K562 (cell line): ENCODE data around the gene DSCAM.

Experiments
- ATF6 ChIP-seq: sonication (generic); formaldehyde crosslinking; IDR thresholded peaks from 2 replicates; pipeline ENCODE4 v1.4.0; 2020; ENCODE audit warnings: mild to moderate bottlenecking, missing genetic modification reagents
- CEBPB ChIP-seq: fragments of 450-650 bp; IDR thresholded peaks from 2 replicates; pipeline ENCODE4 v1.6.1; 2016; ENCODE audit warnings: missing genetic modification characterization, missing compliant biosample characterization
- E2F1 ChIP-seq: sonication (generic); formaldehyde crosslinking; IDR thresholded peaks from 2 replicates; pipeline ENCODE4 v1.8.1; 2023; ENCODE audit warnings: mild to moderate bottlenecking, missing genetic modification reagents, moderate library complexity
- ELF1 ChIP-seq: fragments of 200-800 bp; sonication (Bioruptor generic); IDR thresholded peaks from 2 replicates; pipeline ENCODE4 v1.6.1; 2016; ENCODE audit warnings: missing genetic modification characterization, missing compliant biosample characterization
- GTF2F1 ChIP-seq: IDR thresholded peaks from 2 replicates; pipeline ENCODE4 v1.6.1; 2011; ENCODE audit warnings: low read depth, low read length, improper control_type of control experiment
- PHTF2 ChIP-seq: fragments of 250-450 bp; sonication (Bioruptor Pico); IDR thresholded peaks from 2 replicates; pipeline ENCODE4 v1.5.0; 2021; ENCODE audit warnings: mild to moderate bottlenecking
- ZFP1 ChIP-seq: fragments of 450-650 bp; formaldehyde crosslinking; IDR thresholded peaks from 2 replicates; pipeline ENCODE4 v1.4.0; 2020; ENCODE audit warnings: mild to moderate bottlenecking, mixed read lengths

GRCh38 chr21:40021558-40022351 is 825.2 kb downstream of the DSCAM start:
- TF ChIP-seq GTF2F1 (no peak), ZFP1 (CRISPR knock-in tag) (no peak), ELF1 (tag) (no peak), ATF6 (CRISPR knock-in tag) (no peak), CEBPB (no peak), PHTF2 (no peak), E2F1 (CRISPR knock-in tag) (no peak)
